PFSK-1 (cell line): Measurements from ENCODE around the gene MAPK8IP3.

Experiments used
- FOXP2 ChIP-seq: optimal IDR thresholded peaks from 2 replicates; pipeline ENCODE3; 2011; ENCODE audit warnings: borderline replicate concordance, control low read depth, inconsistent platforms; ENCODE audit not compliant: insufficient read depth; ENCODE audit errors: extremely low read length, extremely low read depth
- POLR2AphosphoS5 ChIP-seq: IDR thresholded peaks from 2 replicates; pipeline ENCODE4 v1.6.1; 2012; ENCODE audit warnings: low read depth, mild to moderate bottlenecking, control low read depth, low read length, moderate library complexity
- SIN3A ChIP-seq: IDR thresholded peaks from 2 replicates; pipeline ENCODE4 v1.6.1; 2012; ENCODE audit warnings: mild to moderate bottlenecking, low read length, moderate library complexity, borderline replicate concordance; ENCODE audit not compliant: insufficient read depth
- TAF1 ChIP-seq: IDR thresholded peaks from 2 replicates; pipeline ENCODE4 v1.6.1; 2012; ENCODE audit warnings: low read length, control low read depth, borderline replicate concordance; ENCODE audit not compliant: insufficient read depth
- TF ChIP-seq, protein P1 (sequence below), 2 experiments: IDR thresholded peaks; 2 replicates each; pipeline versions ENCODE4 v1.6.1 to v1.8.0; 2011 to 2012; ENCODE audit warnings: low read depth in 2 of 2, low read length in 2 of 2, control low read depth in 1 of 2, inconsistent platforms in 1 of 2, mild to moderate bottlenecking in 1 of 2, moderate library complexity in 1 of 2; ENCODE audit not compliant: insufficient read depth in 1 of 2

Gene MAPK8IP3

DNA sequence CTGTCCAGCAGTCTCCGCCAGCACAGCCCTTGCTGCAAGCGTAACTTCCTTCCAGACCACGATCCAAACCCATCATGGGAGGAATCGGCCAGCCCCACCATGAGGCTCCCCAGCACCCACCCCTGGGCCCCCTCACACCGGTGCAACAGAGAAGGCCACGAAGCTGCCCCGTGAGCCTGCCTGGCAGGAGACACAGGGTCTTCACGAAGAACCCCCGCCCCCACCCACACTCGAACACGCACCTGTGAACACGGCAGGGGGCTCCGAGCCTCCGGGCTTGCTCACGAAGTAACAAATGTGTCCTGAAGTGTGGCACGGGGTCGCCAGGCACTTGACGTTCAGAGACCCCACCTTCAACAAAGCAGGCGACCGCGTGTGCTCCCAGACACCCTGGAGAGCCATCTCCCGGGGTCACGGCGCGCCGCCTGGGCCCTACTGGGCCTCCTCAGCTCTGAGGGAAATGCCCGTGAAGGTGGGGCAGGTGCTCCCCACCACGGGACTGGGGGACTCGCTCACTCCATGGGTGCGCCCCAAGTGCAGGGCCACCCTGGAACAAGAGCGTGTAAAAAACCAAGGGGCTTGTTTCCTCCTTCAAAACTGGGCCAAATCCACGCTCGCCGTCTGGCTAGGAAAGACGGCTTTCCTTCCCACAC, 113.0 kb downstream of the MAPK8IP3 start:
- TF ChIP-seq POLR2AphosphoS5, result no peak
- TF ChIP-seq FOXP2, result no peak

DNA sequence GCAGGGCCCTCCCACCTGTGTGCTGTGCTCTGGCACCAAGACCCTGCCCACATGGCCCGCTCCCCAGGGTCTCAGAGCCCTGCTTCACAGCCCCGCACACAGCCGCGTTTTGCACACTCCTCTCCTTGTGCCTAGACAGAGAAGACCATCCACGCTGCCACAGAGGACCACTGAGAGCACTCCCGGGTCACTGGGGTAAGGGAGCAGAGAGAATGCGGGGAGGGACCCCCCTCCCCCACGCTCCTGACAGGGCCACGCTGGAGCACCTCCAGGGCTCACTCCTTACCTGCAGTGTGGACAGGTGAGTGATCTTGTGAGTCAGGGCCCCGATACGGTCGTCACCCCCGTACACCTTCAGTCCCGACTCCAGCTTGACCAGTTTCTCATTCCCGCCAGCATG, 113.6 kb downstream of the MAPK8IP3 start:
- no peak for TF ChIP-seq FOXP2
- no peak for TF ChIP-seq POLR2AphosphoS5
- TF ChIP-seq TAF1, result no peak
- no peak for TF ChIP-seq SIN3A
- TF ChIP-seq, protein P1, sequence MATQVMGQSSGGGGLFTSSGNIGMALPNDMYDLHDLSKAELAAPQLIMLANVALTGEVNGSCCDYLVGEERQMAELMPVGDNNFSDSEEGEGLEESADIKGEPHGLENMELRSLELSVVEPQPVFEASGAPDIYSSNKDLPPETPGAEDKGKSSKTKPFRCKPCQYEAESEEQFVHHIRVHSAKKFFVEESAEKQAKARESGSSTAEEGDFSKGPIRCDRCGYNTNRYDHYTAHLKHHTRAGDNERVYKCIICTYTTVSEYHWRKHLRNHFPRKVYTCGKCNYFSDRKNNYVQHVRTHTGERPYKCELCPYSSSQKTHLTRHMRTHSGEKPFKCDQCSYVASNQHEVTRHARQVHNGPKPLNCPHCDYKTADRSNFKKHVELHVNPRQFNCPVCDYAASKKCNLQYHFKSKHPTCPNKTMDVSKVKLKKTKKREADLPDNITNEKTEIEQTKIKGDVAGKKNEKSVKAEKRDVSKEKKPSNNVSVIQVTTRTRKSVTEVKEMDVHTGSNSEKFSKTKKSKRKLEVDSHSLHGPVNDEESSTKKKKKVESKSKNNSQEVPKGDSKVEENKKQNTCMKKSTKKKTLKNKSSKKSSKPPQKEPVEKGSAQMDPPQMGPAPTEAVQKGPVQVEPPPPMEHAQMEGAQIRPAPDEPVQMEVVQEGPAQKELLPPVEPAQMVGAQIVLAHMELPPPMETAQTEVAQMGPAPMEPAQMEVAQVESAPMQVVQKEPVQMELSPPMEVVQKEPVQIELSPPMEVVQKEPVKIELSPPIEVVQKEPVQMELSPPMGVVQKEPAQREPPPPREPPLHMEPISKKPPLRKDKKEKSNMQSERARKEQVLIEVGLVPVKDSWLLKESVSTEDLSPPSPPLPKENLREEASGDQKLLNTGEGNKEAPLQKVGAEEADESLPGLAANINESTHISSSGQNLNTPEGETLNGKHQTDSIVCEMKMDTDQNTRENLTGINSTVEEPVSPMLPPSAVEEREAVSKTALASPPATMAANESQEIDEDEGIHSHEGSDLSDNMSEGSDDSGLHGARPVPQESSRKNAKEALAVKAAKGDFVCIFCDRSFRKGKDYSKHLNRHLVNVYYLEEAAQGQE (IDR thresholded peaks at IDR 0.05; ENCODE audit: insufficient read depth in 1 of 2, low read depth in 2 of 2, low read length in 2 of 2), result no peak
